GM12865 (cell line): ENCODE results near the gene ELF5.
A peak's percentile ranks its signal among the peaks of the same experiment; 100 is the strongest.

Source experiments
- DNase-seq: peaks from one replicate; pipeline ENCODE4 v3.0.0; 2010; ENCODE audit warnings: low read depth
- H3K4me3 ChIP-seq: 2 replicates; pipeline ENCODE4 v1.5.1; 2011; ENCODE audit warnings: mild to moderate bottlenecking, low read depth, low read length, control low read depth
- CTCF ChIP-seq: IDR thresholded peaks from 2 replicates; pipeline ENCODE4 v1.5.1; 2011; ENCODE audit warnings: low read length, control low read depth, low read depth, inconsistent platforms; ENCODE audit not compliant: insufficient read depth; ENCODE audit errors: missing control alignments

Gene ELF5

GRCh38 chr11:34476849-34477248, 36.7 kb downstream of the ELF5 start:
- TF ChIP-seq CTCF = no peak
- no peak for DNase-seq
- no peak overlapping the region for H3K4me3 ChIP-seq

GRCh38 chr11:34475656-34476055, 37.9 kb downstream of the ELF5 start:
- no peak overlapping the region for H3K4me3 ChIP-seq
- DNase-seq = no peak
- TF ChIP-seq CTCF = no peak

- H3K4me3 ChIP-seq = no peak overlapping the region
- DNase-seq = no peak
- no peak for TF ChIP-seq CTCF
Measured at GRCh38 chr11:34473603-34474169, 39.9 kb downstream of the ELF5 start.

GRCh38 chr11:34468209-34468841, 45.3 kb downstream of the ELF5 start:
- TF ChIP-seq CTCF = peak; percentile 79
- DNase-seq = peak; percentile 68
- no peak overlapping the region for H3K4me3 ChIP-seq

- no peak for DNase-seq
- no peak for TF ChIP-seq CTCF
- H3K4me3 ChIP-seq = no peak overlapping the region
Measured at GRCh38 chr11:34466802-34467488, 46.6 kb downstream of the ELF5 start.

- no peak overlapping the region for H3K4me3 ChIP-seq
- TF ChIP-seq CTCF = no peak
- no peak for DNase-seq
Measured at GRCh38 chr11:34464591-34465051, 49.0 kb downstream of the ELF5 start.
